Measurements from ENCODE around the gene NEURL2.

GRCh38 chr20:45859916-45860315 lies 31.1 kb downstream of the NEURL2 start:
- TF ChIP-seq CTCF (optimal IDR thresholded peaks at IDR 0.05 in 1 of 3, IDR thresholded peaks at IDR 0.05 in 1 of 3, conservative IDR thresholded peaks at IDR 0.05 in 1 of 3; ENCODE audit: extremely low read depth in 1 of 3, insufficient read depth in 2 of 3, low read length in 3 of 3) (no peak), EZH2 (IDR thresholded peaks at IDR 0.05; ENCODE audit: low read length) (no peak)
